CD4-positive, alpha-beta T cell treated with Interleukin-17A for 4 hours (primary cell): ENCODE data around the gene RBM26.
"Not testable (repeated sequence)": the region's sequence is repeated elsewhere in the genome, so short reads cannot be mapped to it uniquely, and the experiment has no call there.

Experiments
- DNase-seq: peaks from one replicate; pipeline ENCODE4 v3.0.0-alpha.2; 2020; ENCODE audit warnings: mixed read lengths

The RBM26 gene

GRCh38 chr13:79386125-79386826, 19.8 kb downstream of the RBM26 start:
- DNase-seq = peak; percentile 40

GRCh38 chr13:79385694-79386093, 20.4 kb downstream of the RBM26 start:
- peak; percentile 16 for DNase-seq

GRCh38 chr13:79384022-79384610, 21.9 kb downstream of the RBM26 start:
- DNase-seq = peak; percentile 12

- DNase-seq = no peak
Observed at GRCh38 chr13:79382545-79383275, 23.3 kb downstream of the RBM26 start.

GRCh38 chr13:79380997-79381396, 25.1 kb downstream of the RBM26 start:
- DNase-seq = no peak

- no peak for DNase-seq
Observed at GRCh38 chr13:79379274-79379673, 26.8 kb downstream of the RBM26 start.

- no peak for DNase-seq
Observed at GRCh38 chr13:79376843-79377242, 29.2 kb downstream of the RBM26 start.

- DNase-seq = no peak
Observed at GRCh38 chr13:79374578-79374977, 31.5 kb downstream of the RBM26 start.

- no peak for DNase-seq
Observed at GRCh38 chr13:79373916-79374315, 32.1 kb downstream of the RBM26 start.

GRCh38 chr13:79369226-79369625, 36.8 kb downstream of the RBM26 start:
- no peak for DNase-seq

- DNase-seq = no peak
Observed at GRCh38 chr13:79365981-79366380, 40.1 kb downstream of the RBM26 start.

- no peak for DNase-seq
Observed at GRCh38 chr13:79361299-79361698, 44.8 kb downstream of the RBM26 start.

GRCh38 chr13:79360095-79360494, 46.0 kb downstream of the RBM26 start:
- no peak for DNase-seq

- no peak for DNase-seq
Observed at GRCh38 chr13:79359064-79359463, 47.0 kb downstream of the RBM26 start.

- no peak for DNase-seq
Observed at GRCh38 chr13:79354285-79354684, 51.8 kb downstream of the RBM26 start.

GRCh38 chr13:79353693-79354092, 52.4 kb downstream of the RBM26 start:
- DNase-seq = no peak

GRCh38 chr13:79352107-79352506, 53.9 kb downstream of the RBM26 start:
- DNase-seq = no peak

- not testable (repeated sequence) for DNase-seq
Observed at GRCh38 chr13:79349608-79350007, 56.4 kb downstream of the RBM26 start.

- DNase-seq = no peak
Observed at GRCh38 chr13:79349011-79349410, 57.0 kb downstream of the RBM26 start.

- no peak for DNase-seq
Observed at GRCh38 chr13:79346300-79346914, 59.6 kb downstream of the RBM26 start.

GRCh38 chr13:79341202-79341601, 64.9 kb downstream of the RBM26 start:
- DNase-seq = no peak

GRCh38 chr13:79340490-79340889, 65.6 kb downstream of the RBM26 start:
- no peak for DNase-seq

GRCh38 chr13:79338343-79338742, 67.7 kb downstream of the RBM26 start:
- DNase-seq = no peak

GRCh38 chr13:79336966-79337365, 69.1 kb downstream of the RBM26 start:
- no peak for DNase-seq
